IMR-90 (cell line): ENCODE data around the gene CACNG5. TPM values are rescaled to one million over a fixed set of nuclear protein-coding genes. Genes with fewer than 3 reads are reported as not detected.

Experiments used
- ATAC-seq: fragments of 200-7000 bp; cut with Tn5 transposase; 2 replicates; pipeline ENCODE4 v1.9.1; 2020; ENCODE audit warnings: low read depth, mild to moderate bottlenecking, moderate library complexity
- BruUV-seq: library from RNA; stranded (reverse); fragments of 400-500 nt; replicated peaks from 2 replicates; lab custom pipeline; 2021; lab: Mats Ljungman, UMichigan
- CTCF ChIA-PET: fragments of 300-600 bp; formaldehyde crosslinking; extraction: SDS; loops from one replicate; lab custom pipeline; 2021; ENCODE audit warnings: antibody characterized with exemption; lab: Yijun Ruan, JAX
- POLR2A ChIA-PET: fragments of 300-600 bp; sonication (Branson Sonifier 250); formaldehyde crosslinking; loops from one replicate; lab custom pipeline; 2022; ENCODE audit warnings: antibody characterized with exemption; ENCODE audit not compliant: unreplicated experiment; lab: Charles Lee
- DNase-seq: peaks from one replicate; pipeline ENCODE4 v3.0.0; 2013
- H2AFZ ChIP-seq: replicated peaks from 2 replicates; pipeline ENCODE3; 2013; ENCODE audit warnings: low read length, mild to moderate bottlenecking; ENCODE audit not compliant: poor library complexity
- H2AK5ac ChIP-seq: 2 replicates; pipeline ENCODE4 v1.6.1; 2013; ENCODE audit warnings: low read depth, low read length, inconsistent platforms
- H2AK9ac ChIP-seq: replicated peaks from 2 replicates; pipeline ENCODE3; 2013; ENCODE audit warnings: mild to moderate bottlenecking, low read depth, low read length, moderate library complexity; ENCODE audit not compliant: poor library complexity
- H2BK120ac ChIP-seq: 2 replicates; pipeline ENCODE4 v1.6.1; 2013; ENCODE audit warnings: low read depth, low read length, inconsistent platforms
- H2BK15ac ChIP-seq: 3 replicates; pipeline ENCODE4 v1.6.1; 2013; ENCODE audit warnings: low read depth, low read length, inconsistent platforms
- H2BK20ac ChIP-seq: 2 replicates; pipeline ENCODE4 v1.6.1; 2013; ENCODE audit warnings: low read depth, mild to moderate bottlenecking, inconsistent platforms, low read length, moderate library complexity
- H2BK5ac ChIP-seq: 2 replicates; pipeline ENCODE4 v1.6.1; 2013; ENCODE audit warnings: mild to moderate bottlenecking, low read depth, low read length, inconsistent platforms; ENCODE audit not compliant: poor library complexity, severe bottlenecking
- H3K14ac ChIP-seq: replicated peaks from 2 replicates; pipeline ENCODE4 v1.6.1; 2013; ENCODE audit warnings: low read depth, low read length, inconsistent platforms
- H3K18ac ChIP-seq: 2 replicates; pipeline ENCODE4 v1.6.1; 2013; ENCODE audit warnings: low read depth, low read length, control low read depth
- H3K23ac ChIP-seq: 2 replicates; pipeline ENCODE4 v1.6.1; 2013; ENCODE audit warnings: low read depth, low read length, inconsistent platforms
- H3K27ac ChIP-seq: 2 replicates; pipeline ENCODE4 v1.5.1; 2013; ENCODE audit warnings: mild to moderate bottlenecking, control low read depth, low read length; ENCODE audit not compliant: insufficient read depth
- H3K27me3 ChIP-seq: 2 replicates; pipeline ENCODE4 v1.6.1; 2013; ENCODE audit warnings: low read length; ENCODE audit not compliant: control insufficient read depth, insufficient read depth
- H3K36me3 ChIP-seq: 2 replicates; pipeline ENCODE4 v1.6.1; 2013; ENCODE audit warnings: low read length, mixed read lengths; ENCODE audit not compliant: control insufficient read depth, insufficient read depth
- H3K4ac ChIP-seq: 2 replicates; pipeline ENCODE4 v1.6.1; 2013; ENCODE audit warnings: low read depth, low read length, inconsistent platforms
- H3K4me1 ChIP-seq: 2 replicates; pipeline ENCODE4 v1.6.1; 2013; ENCODE audit warnings: low read length, mixed read lengths; ENCODE audit not compliant: control insufficient read depth, insufficient read depth
- H3K4me2 ChIP-seq: 2 replicates; pipeline ENCODE4 v1.6.1; 2013; ENCODE audit warnings: low read depth, mild to moderate bottlenecking, control low read depth, low read length, moderate library complexity
- H3K4me3 ChIP-seq: 2 replicates; pipeline ENCODE4 v1.5.1; 2013; ENCODE audit warnings: low read depth, mild to moderate bottlenecking, control low read depth, low read length, moderate library complexity; ENCODE audit not compliant: insufficient read depth
- H3K56ac ChIP-seq: 2 replicates; pipeline ENCODE4 v1.6.1; 2013; ENCODE audit warnings: low read length, inconsistent platforms; ENCODE audit not compliant: insufficient read depth; ENCODE audit errors: extremely low read depth
- H3K79me1 ChIP-seq, 2 experiments: 2 replicates each; pipeline ENCODE4 v1.6.1; 2013; ENCODE audit warnings: low read length in 2 of 2, inconsistent platforms in 1 of 2, low read depth in 1 of 2
- H3K9ac ChIP-seq: 2 replicates; pipeline ENCODE4 v1.6.1; 2013; ENCODE audit warnings: low read depth, low read length, control low read depth
- H3K9me1 ChIP-seq: 2 replicates; pipeline ENCODE4 v1.6.1; 2013; ENCODE audit warnings: low read length, inconsistent platforms; ENCODE audit not compliant: insufficient read depth
- H3K9me3 ChIP-seq: 2 replicates; pipeline ENCODE4 v1.6.1; 2013; ENCODE audit warnings: low read length; ENCODE audit not compliant: control insufficient read depth, insufficient read depth
- H4K20me1 ChIP-seq: 2 replicates; pipeline ENCODE4 v1.6.1; 2013; ENCODE audit warnings: low read length, inconsistent platforms; ENCODE audit not compliant: insufficient read depth
- H4K5ac ChIP-seq: 2 replicates; pipeline ENCODE4 v1.6.1; 2013; ENCODE audit warnings: mild to moderate bottlenecking, low read depth, low read length, control low read depth
- H4K8ac ChIP-seq, 2 experiments: 2 replicates each; pipeline ENCODE4 v1.6.1; 2013; ENCODE audit warnings: low read depth in 2 of 2, low read length in 2 of 2, control low read depth in 1 of 2, inconsistent platforms in 1 of 2
- H4K91ac ChIP-seq: 2 replicates; pipeline ENCODE4 v1.6.1; 2013; ENCODE audit warnings: low read depth, low read length, inconsistent platforms; ENCODE audit not compliant: insufficient read depth
- BHLHE40 ChIP-seq: fragments of 150-350 bp; IDR thresholded peaks from 2 replicates; pipeline ENCODE4 v1.6.1; 2016; ENCODE audit warnings: mild to moderate bottlenecking, low read depth, low read length
- CEBPB ChIP-seq: IDR thresholded peaks from 2 replicates; pipeline ENCODE4 v1.6.1; 2012; ENCODE audit warnings: low read depth, low read length, improper control_type of control experiment
- FOS ChIP-seq: fragments of 150-350 bp; IDR thresholded peaks from 2 replicates; pipeline ENCODE4 v1.6.1; 2016; ENCODE audit warnings: low read depth, low read length
- MAFK ChIP-seq: IDR thresholded peaks from 2 replicates; pipeline ENCODE4 v1.6.1; 2012; ENCODE audit warnings: low read depth, low read length, improper control_type of control experiment
- MAZ ChIP-seq: IDR thresholded peaks from 2 replicates; pipeline ENCODE4 v1.6.1; 2012; ENCODE audit warnings: low read depth, mild to moderate bottlenecking, low read length, improper control_type of control experiment, moderate library complexity, borderline replicate concordance
- MXI1 ChIP-seq: IDR thresholded peaks from 2 replicates; pipeline ENCODE4 v1.6.1; 2012; ENCODE audit warnings: low read depth, mild to moderate bottlenecking, low read length, moderate library complexity, borderline replicate concordance
- NFE2L2 ChIP-seq: fragments of 150-350 bp; IDR thresholded peaks from 2 replicates; pipeline ENCODE4 v1.6.1; 2016; ENCODE audit warnings: low read depth, mild to moderate bottlenecking, low read length
- POLR2A ChIP-seq: IDR thresholded peaks from 2 replicates; pipeline ENCODE4 v1.6.1; 2012; ENCODE audit warnings: mild to moderate bottlenecking, low read depth, low read length
- RAD21 ChIP-seq: IDR thresholded peaks from 2 replicates; pipeline ENCODE4 v1.6.1; 2012; ENCODE audit warnings: low read length, improper control_type of control experiment
- RCOR1 ChIP-seq: IDR thresholded peaks from 2 replicates; pipeline ENCODE4 v1.6.1; 2012; ENCODE audit warnings: mild to moderate bottlenecking, low read length, improper control_type of control experiment; ENCODE audit not compliant: insufficient replicate concordance
- RFX5 ChIP-seq: IDR thresholded peaks from 2 replicates; pipeline ENCODE4 v1.8.0; 2012; ENCODE audit warnings: low read depth, mild to moderate bottlenecking, low read length, moderate library complexity
- SMC3 ChIP-seq: fragments of 150-350 bp; IDR thresholded peaks from 2 replicates; pipeline ENCODE4 v1.6.1; 2016; ENCODE audit warnings: low read depth, mild to moderate bottlenecking, antibody characterized with exemption, low read length, moderate library complexity
- WGBS, 2 experiments: methylation state at CpG; one replicate each; pipeline versions ENCODE4 v1.1.5 to v1.1.7; 2013; ENCODE audit warnings: missing lambda C conversion rate in 2 of 2; ENCODE audit not compliant: insufficient read length in 1 of 2; ENCODE audit errors: extremely low coverage in 2 of 2; 5-methylcytosine and 5-hydroxymethylcytosine counted together
- dilution Hi-C: fragments of 300-500 bp; cut with HindIII; formaldehyde crosslinking; loops from one replicate; pipeline ENCODE4 v1.14.3; 2018; ENCODE audit warnings: low sequenced_read_pairs; ENCODE audit not compliant: unreplicated experiment
- in situ Hi-C: fragments of 300-500 bp; cut with MboI; formaldehyde crosslinking; loops from 3 replicates; pipeline ENCODE4 v1.14.3; 2019; ENCODE audit warnings: low sequenced_read_pairs, inconsistent platforms, mixed read lengths
- intact Hi-C: fragments of 100-400 bp; cut with micrococcal nuclease; formaldehyde crosslinking; loops from 2 replicates; pipeline ENCODE4 v1.10.0; 2022
- polyA plus RNA-seq, 3 experiments: library from polyadenylated mRNA; depleted of rRNA; stranded (reverse); fragments of >200 nt; gene quantifications; 2 replicates each; pipeline ENCODE4 v1.2.3, GENCODE V29; 2012; ENCODE audit warnings: low replicate concordance in 1 of 3
- total RNA-seq: library from RNA; depleted of rRNA; stranded (reverse); fragments of >200 nt; gene quantifications from 2 replicates; pipeline ENCODE4 v1.2.3, GENCODE V29; 2012
- TF ChIP-seq, protein P1 (sequence below): fragments of 150-350 bp; IDR thresholded peaks from 2 replicates; pipeline ENCODE4 v1.6.1; 2017; ENCODE audit warnings: mild to moderate bottlenecking, antibody characterized with exemption, low read length, low read depth
- TF ChIP-seq, protein P2 (sequence below): fragments of 150-350 bp; IDR thresholded peaks from 2 replicates; pipeline ENCODE4 v1.6.1; 2016; ENCODE audit warnings: low read depth, mild to moderate bottlenecking, low read length, moderate library complexity, borderline replicate concordance
- TF ChIP-seq, protein P3 (sequence below): conservative IDR thresholded peaks from 2 replicates; pipeline ENCODE4 v1.5.1; 2012; ENCODE audit warnings: mild to moderate bottlenecking, low read depth, low read length, improper control_type of control experiment

Gene CACNG5
- total and polyA plus RNA-seq, 2 of the 4 experiments (the other 2 are of a cell fraction): not detected

DNA sequence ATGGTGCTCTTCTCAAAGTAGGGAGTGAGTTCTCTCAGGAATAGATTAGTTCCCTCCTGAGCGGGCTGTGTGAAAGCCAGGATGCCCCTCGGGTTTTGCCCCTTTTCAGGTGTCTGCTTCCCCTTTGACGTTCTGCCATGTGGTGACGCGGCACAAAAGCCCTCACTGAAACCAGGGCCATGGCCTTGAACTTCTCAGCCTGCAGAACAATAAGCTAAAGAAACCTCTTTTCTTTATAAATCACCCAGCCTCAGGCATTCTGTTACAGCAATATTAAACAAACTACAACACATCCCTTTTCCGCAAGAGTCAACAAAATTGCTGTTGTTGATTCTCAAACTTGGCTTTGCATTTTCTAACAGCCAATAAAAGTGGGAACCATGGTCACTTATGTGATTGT lies 15.5 kb upstream of the CACNG5 start:
- 87% methylated on average over 5 of the region's 6 CpGs; no CpG with 5 or more reads in 1 of the 2 experiments for WGBS, 2 experiments
- Histone ChIP-seq H2BK15ac (no peak overlapping the region), H3K9ac (no peak overlapping the region), H2AFZ (no peak overlapping the region), H3K14ac (no peak overlapping the region), H2BK120ac (no peak overlapping the region), H3K56ac (no peak overlapping the region), H4K91ac (no peak overlapping the region), H2BK5ac (no peak overlapping the region), H3K4me1 (no peaks in the 10 kb centered on the region), H3K9me3 (peaks cover 9% of the 10 kb centered on the region; the same call in 1 of the 2 replicates), H3K18ac (no peak overlapping the region), H3K36me3 (no peaks in the 10 kb centered on the region), H2AK9ac (no peak overlapping the region), H3K23ac (no peak overlapping the region), H3K9me1 (no peaks in the 10 kb centered on the region), H3K27ac (no peak overlapping the region), H3K4me2 (no peak overlapping the region), H4K5ac (no peak overlapping the region), H4K20me1 (no peaks in the 10 kb centered on the region), H4K8ac (no peak overlapping the region), H3K4me3 (no peak overlapping the region), H3K4ac (no peak overlapping the region), H2BK20ac (no peak overlapping the region), H3K27me3 (peaks cover 6% of the 10 kb centered on the region), H3K79me1 (no peaks in the 10 kb centered on the region), H2AK5ac (no peak overlapping the region)
- TF ChIP-seq BHLHE40: no peak
- no peak for TF ChIP-seq FOS
- TF ChIP-seq, protein P1, sequence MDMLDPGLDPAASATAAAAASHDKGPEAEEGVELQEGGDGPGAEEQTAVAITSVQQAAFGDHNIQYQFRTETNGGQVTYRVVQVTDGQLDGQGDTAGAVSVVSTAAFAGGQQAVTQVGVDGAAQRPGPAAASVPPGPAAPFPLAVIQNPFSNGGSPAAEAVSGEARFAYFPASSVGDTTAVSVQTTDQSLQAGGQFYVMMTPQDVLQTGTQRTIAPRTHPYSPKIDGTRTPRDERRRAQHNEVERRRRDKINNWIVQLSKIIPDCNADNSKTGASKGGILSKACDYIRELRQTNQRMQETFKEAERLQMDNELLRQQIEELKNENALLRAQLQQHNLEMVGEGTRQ: no peak
- no peak for TF ChIP-seq MXI1
- TF ChIP-seq MAZ: no peak
- TF ChIP-seq, protein P2, sequence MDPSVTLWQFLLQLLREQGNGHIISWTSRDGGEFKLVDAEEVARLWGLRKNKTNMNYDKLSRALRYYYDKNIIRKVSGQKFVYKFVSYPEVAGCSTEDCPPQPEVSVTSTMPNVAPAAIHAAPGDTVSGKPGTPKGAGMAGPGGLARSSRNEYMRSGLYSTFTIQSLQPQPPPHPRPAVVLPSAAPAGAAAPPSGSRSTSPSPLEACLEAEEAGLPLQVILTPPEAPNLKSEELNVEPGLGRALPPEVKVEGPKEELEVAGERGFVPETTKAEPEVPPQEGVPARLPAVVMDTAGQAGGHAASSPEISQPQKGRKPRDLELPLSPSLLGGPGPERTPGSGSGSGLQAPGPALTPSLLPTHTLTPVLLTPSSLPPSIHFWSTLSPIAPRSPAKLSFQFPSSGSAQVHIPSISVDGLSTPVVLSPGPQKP: no peak
- no peak for TF ChIP-seq SMC3
- no peak for TF ChIP-seq RAD21
- no peak for TF ChIP-seq NFE2L2
- TF ChIP-seq CEBPB: no peak
- TF ChIP-seq, protein P3, sequence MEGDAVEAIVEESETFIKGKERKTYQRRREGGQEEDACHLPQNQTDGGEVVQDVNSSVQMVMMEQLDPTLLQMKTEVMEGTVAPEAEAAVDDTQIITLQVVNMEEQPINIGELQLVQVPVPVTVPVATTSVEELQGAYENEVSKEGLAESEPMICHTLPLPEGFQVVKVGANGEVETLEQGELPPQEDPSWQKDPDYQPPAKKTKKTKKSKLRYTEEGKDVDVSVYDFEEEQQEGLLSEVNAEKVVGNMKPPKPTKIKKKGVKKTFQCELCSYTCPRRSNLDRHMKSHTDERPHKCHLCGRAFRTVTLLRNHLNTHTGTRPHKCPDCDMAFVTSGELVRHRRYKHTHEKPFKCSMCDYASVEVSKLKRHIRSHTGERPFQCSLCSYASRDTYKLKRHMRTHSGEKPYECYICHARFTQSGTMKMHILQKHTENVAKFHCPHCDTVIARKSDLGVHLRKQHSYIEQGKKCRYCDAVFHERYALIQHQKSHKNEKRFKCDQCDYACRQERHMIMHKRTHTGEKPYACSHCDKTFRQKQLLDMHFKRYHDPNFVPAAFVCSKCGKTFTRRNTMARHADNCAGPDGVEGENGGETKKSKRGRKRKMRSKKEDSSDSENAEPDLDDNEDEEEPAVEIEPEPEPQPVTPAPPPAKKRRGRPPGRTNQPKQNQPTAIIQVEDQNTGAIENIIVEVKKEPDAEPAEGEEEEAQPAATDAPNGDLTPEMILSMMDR: no peak
- TF ChIP-seq MAFK: no peak
- TF ChIP-seq POLR2A: no peak
- TF ChIP-seq RCOR1: no peak
- no peak for TF ChIP-seq RFX5
- in situ Hi-C loops: no loop called here
- POLR2A ChIA-PET: no interaction called here
- intact Hi-C loops: no loop called here
- no TSS peak for BruUV-seq
- no peak for ATAC-seq
- no peak for DNase-seq
- dilution Hi-C loops: no loop called here
- CTCF ChIA-PET: no interaction called here
